Measurements from ENCODE around the gene WDR7. TPM values are rescaled to one million over a fixed set of nuclear protein-coding genes. Genes with fewer than 3 reads are reported as not detected.

The WDR7 gene
- total RNA-seq, 4 donors from 2014 or later: 19.3 to 51.4 (median 28.8) TPM

DNA sequence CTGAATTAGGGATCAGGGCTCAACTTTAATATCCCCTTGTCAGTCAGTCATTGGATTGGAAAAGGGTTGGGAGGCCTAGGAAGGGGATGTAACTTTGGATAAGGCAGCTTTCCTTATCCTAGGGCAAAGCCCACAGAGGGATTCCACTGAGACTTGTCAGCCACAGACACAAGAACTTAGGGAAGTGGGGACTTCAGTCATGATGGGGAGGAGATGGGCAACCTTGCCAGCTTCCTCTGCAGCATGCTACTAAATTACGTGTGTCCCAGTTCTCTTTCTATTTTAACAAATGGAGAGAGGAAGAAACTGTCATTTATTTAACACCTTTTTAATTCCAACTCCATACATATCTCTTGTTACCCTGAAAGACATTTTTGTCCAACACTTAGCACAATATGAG lies 237.8 kb downstream of the WDR7 start:
- H3K27ac ChIP-seq: no peak overlapping the region

DNA sequence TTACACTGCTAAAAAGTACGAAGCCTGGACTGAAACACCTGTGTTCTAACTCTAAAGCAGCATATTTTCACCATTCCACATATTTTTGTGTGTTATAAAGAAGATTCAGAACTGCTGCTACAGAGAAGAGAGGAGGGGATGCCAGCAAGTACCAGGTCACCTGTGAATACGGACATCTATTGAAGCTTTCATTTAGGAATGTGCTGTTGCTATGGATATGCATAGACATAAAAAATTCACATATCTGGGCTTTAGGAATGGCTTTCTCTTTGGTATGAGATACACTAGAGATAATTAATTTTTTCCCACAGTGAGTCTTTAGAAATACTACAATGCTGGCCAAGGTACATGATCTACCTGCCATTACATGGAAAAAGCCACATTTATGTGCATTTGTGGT lies 238.5 kb downstream of the WDR7 start:
- 82 to 90% methylated on average over 2 of the region's 2 CpGs for WGBS, 2 donors (ENCODE audit: low coverage in 1 of 2)
- no peak for ATAC-seq

More for the DNA sequence above, 237.8 kb downstream of the WDR7 start:
- Histone ChIP-seq H3K36me3 (no peaks in the 10 kb centered on the region), H3K9me3 (no peaks in the 10 kb centered on the region), H3K4me3 (no peak overlapping the region), H3K4me1 (no peaks in the 10 kb centered on the region), H3K27me3 (no peaks in the 10 kb centered on the region)
- WGBS, 2 donors (ENCODE audit: low coverage in 1 of 2): 56 to 71% methylated on average over 1 of the region's 1 CpG
- ATAC-seq: no peak
- no peak for TF ChIP-seq POLR2A (IDR thresholded peaks at IDR 0.05)

GRCh38 chr18:56890632-56891031 lies 239.5 kb downstream of the WDR7 start:
- ATAC-seq: peak; percentile 50
- no peaks in the 10 kb centered on the region for H3K9me3 ChIP-seq
- peak overlapping the region in 1 of 4 donors; percentile 31 for H3K27ac ChIP-seq
- TF ChIP-seq, protein P1, sequence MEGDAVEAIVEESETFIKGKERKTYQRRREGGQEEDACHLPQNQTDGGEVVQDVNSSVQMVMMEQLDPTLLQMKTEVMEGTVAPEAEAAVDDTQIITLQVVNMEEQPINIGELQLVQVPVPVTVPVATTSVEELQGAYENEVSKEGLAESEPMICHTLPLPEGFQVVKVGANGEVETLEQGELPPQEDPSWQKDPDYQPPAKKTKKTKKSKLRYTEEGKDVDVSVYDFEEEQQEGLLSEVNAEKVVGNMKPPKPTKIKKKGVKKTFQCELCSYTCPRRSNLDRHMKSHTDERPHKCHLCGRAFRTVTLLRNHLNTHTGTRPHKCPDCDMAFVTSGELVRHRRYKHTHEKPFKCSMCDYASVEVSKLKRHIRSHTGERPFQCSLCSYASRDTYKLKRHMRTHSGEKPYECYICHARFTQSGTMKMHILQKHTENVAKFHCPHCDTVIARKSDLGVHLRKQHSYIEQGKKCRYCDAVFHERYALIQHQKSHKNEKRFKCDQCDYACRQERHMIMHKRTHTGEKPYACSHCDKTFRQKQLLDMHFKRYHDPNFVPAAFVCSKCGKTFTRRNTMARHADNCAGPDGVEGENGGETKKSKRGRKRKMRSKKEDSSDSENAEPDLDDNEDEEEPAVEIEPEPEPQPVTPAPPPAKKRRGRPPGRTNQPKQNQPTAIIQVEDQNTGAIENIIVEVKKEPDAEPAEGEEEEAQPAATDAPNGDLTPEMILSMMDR (IDR thresholded peaks at IDR 0.05): no peak
- TF ChIP-seq POLR2AphosphoS5 (IDR thresholded peaks at IDR 0.05) (no peak), EP300 (IDR thresholded peaks at IDR 0.05) (no peak), POLR2A (IDR thresholded peaks at IDR 0.05) (no peak)
- H3K27me3 ChIP-seq: no peaks in the 10 kb centered on the region
- H3K36me3 ChIP-seq: no peaks in the 10 kb centered on the region
- no peaks in the 10 kb centered on the region for H3K4me1 ChIP-seq
- H3K4me3 ChIP-seq: no peak overlapping the region
- WGBS, 2 donors (ENCODE audit: low coverage in 1 of 2): 17 to 23% methylated on average over 1 of the region's 1 CpG

More for the DNA sequence above, 238.5 kb downstream of the WDR7 start:
- H3K27ac ChIP-seq: no peak overlapping the region
- H3K36me3 ChIP-seq: no peaks in the 10 kb centered on the region
- no peaks in the 10 kb centered on the region for H3K27me3 ChIP-seq
- no peaks in the 10 kb centered on the region for H3K9me3 ChIP-seq
- no peaks in the 10 kb centered on the region for H3K4me1 ChIP-seq
- H3K4me3 ChIP-seq: no peak overlapping the region
- TF ChIP-seq EP300 (IDR thresholded peaks at IDR 0.05): no peak
- TF ChIP-seq POLR2A (IDR thresholded peaks at IDR 0.05): no peak
- TF ChIP-seq POLR2AphosphoS5 (IDR thresholded peaks at IDR 0.05): no peak
- TF ChIP-seq, protein P1 (IDR thresholded peaks at IDR 0.05): no peak

DNA sequence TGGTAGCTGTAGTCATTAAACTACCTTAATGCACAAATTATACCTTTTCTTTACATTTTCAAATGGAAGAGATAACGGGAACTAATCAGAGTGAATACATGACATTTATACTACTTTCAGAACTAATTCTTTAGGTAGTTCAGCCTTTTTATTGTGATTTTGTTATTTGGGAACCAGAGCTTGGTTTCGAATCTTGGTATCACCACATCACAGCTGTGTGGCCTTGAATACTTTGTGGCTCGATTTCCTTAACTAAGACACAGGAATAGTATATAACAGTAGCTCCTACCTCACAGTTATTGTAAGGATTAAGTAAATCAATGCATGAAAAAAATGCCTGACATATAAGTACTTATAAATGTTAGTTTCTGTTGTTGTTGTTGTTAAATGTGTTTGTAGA lies 240.0 kb downstream of the WDR7 start:
- no peaks in the 10 kb centered on the region for H3K4me1 ChIP-seq
- no peak overlapping the region for H3K27ac ChIP-seq
- ATAC-seq: no peak
- no peaks in the 10 kb centered on the region for H3K27me3 ChIP-seq
- TF ChIP-seq POLR2A (IDR thresholded peaks at IDR 0.05) (no peak), POLR2AphosphoS5 (IDR thresholded peaks at IDR 0.05) (no peak), EP300 (IDR thresholded peaks at IDR 0.05) (no peak)
- TF ChIP-seq, protein P1 (IDR thresholded peaks at IDR 0.05): no peak
- 88 to 89% methylated on average over 3 of the region's 3 CpGs for WGBS, 2 donors (ENCODE audit: low coverage in 1 of 2)
- no peaks in the 10 kb centered on the region for H3K9me3 ChIP-seq
- no peak overlapping the region for H3K4me3 ChIP-seq
- no peaks in the 10 kb centered on the region for H3K36me3 ChIP-seq

- WGBS, 2 donors (ENCODE audit: low coverage in 1 of 2): 83 to 85% methylated on average over 1 of the region's 1 CpG
- Histone ChIP-seq H3K36me3 (no peaks in the 10 kb centered on the region), H3K4me3 (no peak overlapping the region), H3K27me3 (no peaks in the 10 kb centered on the region), H3K4me1 (no peaks in the 10 kb centered on the region), H3K27ac (no peak overlapping the region), H3K9me3 (no peaks in the 10 kb centered on the region)
- no peak for ATAC-seq
- TF ChIP-seq POLR2A (IDR thresholded peaks at IDR 0.05) (no peak), EP300 (IDR thresholded peaks at IDR 0.05) (no peak), POLR2AphosphoS5 (IDR thresholded peaks at IDR 0.05) (no peak)
- TF ChIP-seq, protein P1 (IDR thresholded peaks at IDR 0.05): no peak
Measured at GRCh38 chr18:56891870-56892269, 240.7 kb downstream of the WDR7 start.

Measured in gastroesophageal sphincter (tissue), 4 donors.